CD4-positive, alpha-beta T cell treated with Interleukin-2 at 100 ng/mL for 4 hours (primary cell): ENCODE results near the gene COL4A2.
"Not testable (repeated sequence)": the region's sequence is repeated elsewhere in the genome, so short reads cannot be mapped to it uniquely, and the experiment has no call there.

ENCODE experiments used
- DNase-seq: peaks from one replicate; pipeline ENCODE4 v3.0.0-alpha.2; 2020; ENCODE audit warnings: low spot score

COL4A2 gene

GRCh38 chr13:110307767-110308655 lies 927 bp downstream of the COL4A2 start:
- DNase-seq = no peak

GRCh38 chr13:110308656-110309359 lies 1.7 kb downstream of the COL4A2 start:
- no peak for DNase-seq

GRCh38 chr13:110309661-110310524 lies 2.8 kb downstream of the COL4A2 start:
- no peak for DNase-seq

DNA sequence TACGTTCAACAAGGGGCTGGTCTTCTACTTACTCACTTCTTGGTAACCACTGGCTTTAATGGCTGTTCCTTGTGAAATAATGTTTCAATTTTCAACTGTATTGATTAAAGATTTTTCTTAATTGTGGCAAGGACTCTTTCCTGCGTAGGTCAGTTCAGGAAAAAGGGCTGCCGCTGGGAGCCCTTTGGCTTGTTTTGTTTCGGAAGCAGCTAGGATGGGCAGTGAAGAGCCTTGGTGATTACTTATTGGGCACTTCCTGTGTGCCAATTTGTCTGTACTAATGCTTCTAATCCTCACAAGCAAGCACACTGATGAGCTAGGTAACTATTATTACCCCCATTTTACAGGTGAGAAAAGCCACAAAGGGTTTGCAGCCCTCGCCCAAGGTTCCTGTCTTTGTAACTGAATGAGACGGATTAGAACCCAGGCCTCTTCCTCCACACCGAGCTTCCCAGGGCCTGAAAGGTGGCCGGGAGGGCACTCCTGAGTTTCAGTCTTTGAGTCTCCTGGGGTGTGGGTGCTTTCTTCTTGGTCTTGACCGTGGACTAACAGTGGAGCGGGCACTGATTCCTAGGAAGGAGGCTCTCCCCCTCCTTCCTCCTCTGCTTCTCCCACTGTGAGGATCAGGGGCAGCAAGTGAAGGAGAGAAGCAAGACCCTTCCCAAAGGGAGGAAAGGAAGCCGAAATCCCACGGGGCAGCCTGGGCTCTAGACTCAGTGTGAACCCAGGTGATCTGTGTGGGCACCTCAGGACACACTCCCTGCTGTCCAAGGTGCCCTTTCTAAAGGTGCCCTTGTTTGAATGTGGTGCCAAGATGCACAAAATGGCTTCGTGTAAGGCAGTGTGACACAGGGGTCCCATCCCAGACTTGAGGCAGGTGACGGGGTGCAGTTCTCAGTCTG lies 3.7 kb downstream of the COL4A2 start:
- no peak for DNase-seq

GRCh38 chr13:110311443-110312338 lies 4.6 kb downstream of the COL4A2 start:
- DNase-seq = no peak

DNA sequence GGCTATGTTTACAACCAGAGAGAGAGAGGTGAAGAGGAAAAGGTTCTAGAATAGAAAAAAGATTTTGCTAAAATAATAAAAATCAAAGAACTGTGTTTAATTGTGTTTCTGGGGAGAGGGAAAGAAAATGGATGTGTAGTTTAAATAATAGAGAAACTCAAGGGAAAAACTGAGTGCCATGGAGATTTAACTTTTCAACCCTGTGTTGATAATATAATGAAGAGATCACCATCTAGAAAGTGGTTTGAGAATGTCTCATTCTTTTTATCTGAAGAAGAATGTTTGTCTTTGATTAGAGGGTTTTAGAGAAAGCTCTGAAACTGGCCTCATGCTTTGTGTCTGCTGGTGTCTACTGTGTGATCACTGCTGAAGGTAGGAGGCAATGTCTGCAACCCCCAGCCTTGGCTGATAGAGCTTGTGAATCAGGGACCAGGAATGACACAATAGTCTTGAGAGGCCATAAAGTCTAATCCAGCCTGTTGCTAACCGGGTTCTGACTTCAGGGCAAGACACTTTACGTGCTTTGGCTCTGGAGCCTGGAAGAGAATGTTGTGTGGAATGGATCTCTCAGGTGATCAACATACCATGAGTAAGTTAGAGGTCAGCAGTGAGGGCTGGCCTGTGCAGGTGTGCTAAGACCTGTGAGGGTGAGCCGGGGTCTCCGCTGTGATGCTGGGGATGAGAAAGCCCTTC lies 5.4 kb downstream of the COL4A2 start:
- no peak for DNase-seq

- DNase-seq = not testable (repeated sequence)
Observed at GRCh38 chr13:110313261-110313660, 6.2 kb downstream of the COL4A2 start.

DNA sequence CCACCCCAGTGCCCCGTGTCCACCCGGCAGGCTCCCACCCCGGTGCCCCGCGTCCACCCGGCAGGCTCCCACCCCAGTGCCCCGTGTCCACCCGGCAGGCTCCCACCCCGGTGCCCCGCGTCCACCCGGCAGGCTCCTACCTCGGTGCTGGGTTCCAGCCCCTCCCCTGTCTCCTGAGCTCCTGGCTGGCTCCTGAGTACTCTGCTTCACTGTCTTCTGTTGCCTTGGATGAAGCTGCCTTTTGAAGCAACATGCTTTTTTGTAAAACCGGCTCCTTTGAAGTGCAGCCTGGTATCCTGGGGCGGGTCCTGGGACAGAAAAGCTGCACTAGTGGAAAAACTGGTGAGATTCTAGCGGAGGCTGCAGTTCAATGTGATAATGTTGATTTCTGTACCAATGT lies 6.6 kb downstream of the COL4A2 start:
- DNase-seq = not testable (repeated sequence)

DNA sequence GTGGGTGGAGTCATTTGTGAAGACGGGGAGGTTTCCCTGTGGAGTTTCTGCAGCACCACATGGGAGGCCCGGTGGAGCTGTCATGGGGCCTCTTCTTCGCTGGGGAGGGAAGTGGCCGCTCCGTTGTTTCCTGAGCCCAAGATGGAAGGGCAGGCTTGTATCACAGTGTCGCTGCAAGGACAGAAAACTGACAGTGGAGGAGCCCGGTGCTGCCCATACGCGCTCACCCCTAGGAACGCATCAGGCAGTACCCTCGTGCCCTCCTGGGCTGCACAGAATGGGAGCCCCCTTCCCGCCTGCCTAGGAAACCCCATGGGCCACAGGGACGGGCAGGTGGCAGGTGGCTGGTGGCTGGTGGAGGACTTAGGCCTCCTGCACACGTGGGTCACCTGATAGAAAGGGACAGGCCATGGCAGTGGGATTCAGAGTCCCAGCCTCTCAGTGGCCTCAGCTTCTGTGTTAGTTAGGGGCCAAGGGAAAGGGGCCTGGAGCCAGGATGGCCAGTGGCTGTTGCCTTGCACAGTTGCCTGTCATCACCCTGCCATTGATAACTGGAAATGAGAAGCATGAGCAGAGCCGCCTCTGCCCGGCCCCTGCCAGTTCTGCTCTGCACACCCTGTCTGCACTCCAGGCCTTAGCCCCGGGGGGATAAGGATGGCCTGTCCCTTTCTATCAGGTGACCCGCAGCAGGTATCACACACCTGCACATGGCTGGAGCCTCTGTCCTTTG lies 7.6 kb downstream of the COL4A2 start:
- DNase-seq = no peak

- DNase-seq = no peak
Observed at GRCh38 chr13:110316196-110316595, 9.1 kb downstream of the COL4A2 start.

- no peak for DNase-seq
Observed at GRCh38 chr13:110317093-110317492, 10.0 kb downstream of the COL4A2 start.

DNA sequence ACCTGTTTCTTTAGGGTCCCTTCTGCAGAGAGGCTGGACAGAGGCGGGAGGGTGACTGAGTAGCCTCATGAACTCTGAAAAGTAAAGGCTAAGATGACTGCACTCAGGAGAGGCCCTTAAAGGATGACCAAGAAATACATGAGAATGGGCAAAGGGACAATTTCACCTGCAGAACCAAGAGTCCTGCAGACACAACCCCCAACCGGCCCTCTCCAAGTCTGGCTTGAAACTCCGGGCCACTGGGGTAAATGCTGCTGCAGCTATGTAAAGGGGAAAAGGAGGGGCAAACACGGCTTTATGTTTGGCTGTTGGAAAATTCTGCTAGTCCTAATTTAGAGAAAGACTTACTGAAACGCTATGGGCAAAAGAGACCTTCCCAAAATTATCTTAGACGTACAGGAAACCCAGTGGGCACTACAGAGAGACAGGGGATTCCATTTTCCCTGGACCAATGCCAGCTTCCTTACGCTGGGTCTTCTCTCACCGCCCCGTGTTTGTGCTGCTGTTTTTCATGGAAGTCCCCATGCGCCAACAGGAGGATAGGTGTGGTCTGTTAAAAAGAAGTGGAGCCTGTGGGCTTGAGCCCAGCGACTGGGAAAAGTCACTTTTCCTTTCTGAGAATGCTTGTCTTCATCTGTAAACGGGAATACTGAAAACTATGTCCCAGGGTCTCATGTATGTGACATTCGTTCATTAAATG lies 10.6 kb downstream of the COL4A2 start:
- DNase-seq = no peak

DNA sequence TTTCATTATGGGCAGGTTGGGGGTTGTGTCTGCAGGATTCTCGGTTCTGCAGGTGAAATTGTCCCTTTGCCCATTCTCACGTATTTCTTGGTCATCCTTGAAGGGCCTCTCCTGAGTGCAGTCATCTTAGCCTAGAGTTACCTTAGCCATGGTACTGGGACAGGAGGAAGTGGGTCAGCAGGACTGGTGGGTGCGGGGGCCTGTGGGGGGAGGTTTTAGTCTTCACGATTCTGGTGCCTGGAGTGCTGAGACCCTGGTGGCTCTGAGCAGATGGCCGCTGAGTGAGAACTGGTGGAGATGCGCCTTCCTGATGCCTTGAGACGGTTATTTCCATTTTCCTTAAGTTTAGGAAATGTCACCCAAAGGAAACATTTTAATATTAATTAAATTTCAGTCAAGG lies 11.8 kb downstream of the COL4A2 start:
- no peak for DNase-seq

DNA sequence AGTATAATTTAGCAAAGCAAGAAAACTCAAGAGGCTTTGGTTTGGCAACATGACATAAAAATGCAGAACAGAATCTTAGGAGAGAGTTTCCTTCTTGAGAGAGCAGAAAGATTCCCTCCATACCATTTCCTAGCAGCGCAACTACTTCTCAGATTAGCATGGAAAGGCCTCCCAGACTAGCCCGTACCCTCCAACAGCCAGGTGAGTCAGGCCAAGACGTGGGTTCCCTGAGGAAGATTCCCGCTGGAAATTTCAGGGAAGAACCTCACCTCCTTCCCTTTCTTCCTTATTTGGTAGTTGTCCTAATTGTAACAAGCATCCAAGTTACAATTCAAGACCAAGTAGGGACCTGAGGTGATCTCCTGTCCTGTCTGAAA lies 12.3 kb downstream of the COL4A2 start:
- no peak for DNase-seq

DNA sequence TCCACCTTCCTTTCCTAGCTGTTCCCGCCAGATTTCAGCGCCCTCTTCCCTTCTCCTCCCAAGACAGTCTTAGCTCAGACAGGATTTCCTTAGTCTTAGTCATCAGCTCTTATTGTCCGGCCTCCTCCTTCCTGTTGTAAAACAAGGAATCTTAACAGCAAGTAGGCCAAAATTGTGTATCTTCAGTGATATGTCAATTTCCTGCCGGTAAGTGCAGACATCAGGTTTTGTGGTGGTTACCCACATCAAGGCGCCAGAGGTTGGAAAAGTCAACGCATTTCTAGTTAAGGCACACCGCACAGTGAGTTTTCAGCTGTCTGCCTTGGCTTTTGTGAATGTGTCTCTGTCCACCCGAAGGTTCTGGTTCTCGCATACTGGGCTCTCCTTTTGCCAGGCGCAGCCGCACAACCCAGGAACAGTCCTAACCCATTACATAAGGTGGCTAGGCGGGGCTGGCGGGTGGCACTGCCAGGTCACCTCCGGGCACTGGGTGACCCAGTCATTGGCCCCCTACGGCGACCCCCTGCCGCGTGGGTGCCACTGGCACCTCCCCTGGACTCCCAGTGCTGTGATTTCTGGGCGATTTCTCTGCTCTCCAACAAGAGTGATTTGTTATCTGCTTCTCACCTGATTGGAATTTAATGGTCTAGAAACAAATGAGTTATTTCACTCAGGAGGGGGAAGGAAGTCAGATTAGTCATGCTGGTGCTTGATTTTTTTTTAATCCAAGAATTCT lies 12.9 kb downstream of the COL4A2 start:
- no peak for DNase-seq

GRCh38 chr13:110320645-110321044 lies 13.6 kb downstream of the COL4A2 start:
- no peak for DNase-seq

- not testable (repeated sequence) for DNase-seq
Observed at GRCh38 chr13:110321573-110321972, 14.5 kb downstream of the COL4A2 start.
